Inferior parietal cortex (tissue), 1 donor: ENCODE results near the gene E2F4.
A peak's percentile ranks its signal among the peaks of the same experiment; 100 is the strongest.

Experiments used
- DNase-seq: peaks from one replicate; pipeline ENCODE4 v3.0.0-alpha.2; 2016; ENCODE audit errors: extremely low spot score

E2F4 gene

DNA sequence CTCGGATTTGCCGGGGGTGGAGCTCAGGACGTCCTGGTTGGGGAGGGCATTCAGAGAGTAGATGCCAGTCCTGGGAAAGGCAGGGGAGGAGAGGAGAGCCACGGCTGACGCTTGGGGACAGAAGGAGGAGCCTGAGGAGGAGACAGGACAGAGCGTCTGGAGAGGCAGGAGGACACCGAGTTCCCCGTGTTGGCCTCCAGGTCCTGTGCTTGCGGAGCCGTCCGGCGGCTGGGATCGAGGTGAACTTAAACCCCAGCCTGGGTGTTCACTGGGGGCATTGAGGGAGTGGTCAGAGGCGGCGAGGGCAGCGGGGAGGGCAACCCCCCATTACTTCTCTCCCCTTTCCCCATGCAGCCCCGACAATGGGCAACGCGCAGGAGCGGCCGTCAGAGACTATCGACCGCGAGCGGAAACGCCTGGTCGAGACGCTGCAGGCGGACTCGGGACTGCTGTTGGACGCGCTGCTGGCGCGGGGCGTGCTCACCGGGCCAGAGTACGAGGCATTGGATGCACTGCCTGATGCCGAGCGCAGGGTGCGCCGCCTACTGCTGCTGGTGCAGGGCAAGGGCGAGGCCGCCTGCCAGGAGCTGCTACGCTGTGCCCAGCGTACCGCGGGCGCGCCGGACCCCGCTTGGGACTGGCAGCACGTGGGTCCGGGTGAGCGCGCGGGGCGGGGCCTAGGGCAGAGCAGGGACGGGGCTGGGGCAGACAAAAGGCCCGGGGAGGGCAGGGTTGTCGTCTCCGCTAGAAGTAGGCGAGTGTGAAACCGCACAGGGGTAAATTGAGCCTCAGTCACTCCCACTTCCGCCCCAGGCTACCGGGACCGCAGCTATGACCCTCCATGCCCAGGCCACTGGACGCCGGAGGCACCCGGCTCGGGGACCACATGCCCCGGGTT, 17.9 kb upstream of the E2F4 start:
- DNase-seq = peak; percentile 66

DNA sequence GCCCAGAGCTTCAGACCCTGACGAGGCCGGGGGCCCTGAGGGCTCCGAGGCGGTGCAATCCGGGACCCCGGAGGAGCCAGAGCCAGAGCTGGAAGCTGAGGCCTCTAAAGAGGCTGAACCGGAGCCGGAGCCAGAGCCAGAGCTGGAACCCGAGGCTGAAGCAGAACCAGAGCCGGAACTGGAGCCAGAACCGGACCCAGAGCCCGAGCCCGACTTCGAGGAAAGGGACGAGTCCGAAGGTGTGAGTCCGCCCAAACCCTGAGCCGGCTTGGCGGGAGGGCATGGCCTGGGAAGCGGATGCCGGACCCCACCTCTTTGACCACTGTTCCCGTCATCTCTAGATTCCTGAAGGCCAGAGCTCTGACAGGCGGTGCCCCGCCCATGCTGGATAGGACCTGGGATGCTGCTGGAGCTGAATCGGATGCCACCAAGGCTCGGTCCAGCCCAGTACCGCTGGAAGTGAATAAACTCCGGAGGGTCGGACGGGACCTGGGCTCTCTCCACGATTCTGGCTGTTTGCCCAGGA, 17.2 kb upstream of the E2F4 start:
- DNase-seq = no peak

DNA sequence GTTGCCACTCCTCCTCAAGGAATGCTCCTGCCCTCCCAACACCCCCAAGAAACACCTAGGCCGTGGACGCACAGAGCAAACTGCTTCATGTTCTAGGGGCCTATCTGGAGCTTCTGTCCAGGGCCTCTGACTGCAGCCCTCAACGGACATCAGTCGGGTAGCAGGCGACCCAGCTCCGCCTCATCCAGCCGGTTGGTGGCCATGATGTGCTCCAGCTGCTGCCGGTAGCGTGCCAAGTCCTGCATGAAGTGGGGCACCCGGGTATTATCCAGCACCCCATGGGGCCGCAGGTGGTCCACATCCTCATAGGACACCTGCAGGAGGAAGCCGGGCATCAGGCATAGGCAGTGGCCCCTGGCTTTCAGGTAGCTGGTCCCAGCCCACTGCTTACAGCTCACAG, 15.3 kb upstream of the E2F4 start:
- no peak for DNase-seq

DNA sequence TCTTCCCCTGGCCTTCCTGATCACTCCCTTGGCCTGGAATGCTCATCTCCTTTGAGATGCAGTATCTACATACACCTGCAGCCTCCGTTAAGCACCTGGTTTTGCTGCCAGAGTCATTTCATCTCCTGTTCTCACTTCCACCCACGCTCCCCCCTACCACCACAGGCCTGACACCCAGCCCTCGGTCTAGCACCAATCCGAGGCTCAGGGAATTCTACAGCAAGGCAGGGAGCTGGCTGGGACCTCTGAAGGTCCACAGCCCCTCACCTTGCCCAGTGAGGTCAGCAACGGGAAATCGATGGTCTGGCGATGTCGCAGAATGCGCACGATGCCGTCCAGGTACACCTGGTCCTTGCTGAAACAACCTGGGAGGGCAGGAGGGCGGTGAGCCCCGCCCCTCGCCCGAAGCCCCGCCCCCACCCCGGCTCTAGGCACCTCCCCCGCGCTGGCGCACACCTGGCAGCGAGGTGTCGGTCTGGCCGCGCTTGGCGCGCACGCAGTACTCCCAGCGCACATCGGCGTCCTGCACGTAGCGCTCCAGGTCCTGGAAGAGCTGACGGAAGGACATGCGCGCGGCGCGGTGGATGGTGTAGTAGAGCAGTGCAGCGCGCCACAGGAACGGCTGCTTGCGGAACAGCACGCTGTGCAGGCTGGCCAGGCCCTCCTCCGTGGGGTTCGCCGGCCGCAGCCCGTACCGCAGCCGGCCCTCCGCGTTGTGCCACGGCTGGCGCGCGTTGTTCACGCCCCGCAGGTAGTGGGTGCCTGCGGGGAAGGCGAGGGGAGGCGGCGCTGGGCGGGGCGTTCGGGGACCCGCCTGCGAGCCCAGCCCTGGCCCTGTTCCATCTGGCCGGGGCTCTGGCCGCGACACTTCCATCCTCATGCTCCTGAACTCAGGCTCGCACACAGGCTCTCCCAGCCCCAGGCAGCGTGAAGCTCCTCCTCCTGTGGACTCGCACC, 13.9 kb upstream of the E2F4 start:
- DNase-seq = no peak

DNA sequence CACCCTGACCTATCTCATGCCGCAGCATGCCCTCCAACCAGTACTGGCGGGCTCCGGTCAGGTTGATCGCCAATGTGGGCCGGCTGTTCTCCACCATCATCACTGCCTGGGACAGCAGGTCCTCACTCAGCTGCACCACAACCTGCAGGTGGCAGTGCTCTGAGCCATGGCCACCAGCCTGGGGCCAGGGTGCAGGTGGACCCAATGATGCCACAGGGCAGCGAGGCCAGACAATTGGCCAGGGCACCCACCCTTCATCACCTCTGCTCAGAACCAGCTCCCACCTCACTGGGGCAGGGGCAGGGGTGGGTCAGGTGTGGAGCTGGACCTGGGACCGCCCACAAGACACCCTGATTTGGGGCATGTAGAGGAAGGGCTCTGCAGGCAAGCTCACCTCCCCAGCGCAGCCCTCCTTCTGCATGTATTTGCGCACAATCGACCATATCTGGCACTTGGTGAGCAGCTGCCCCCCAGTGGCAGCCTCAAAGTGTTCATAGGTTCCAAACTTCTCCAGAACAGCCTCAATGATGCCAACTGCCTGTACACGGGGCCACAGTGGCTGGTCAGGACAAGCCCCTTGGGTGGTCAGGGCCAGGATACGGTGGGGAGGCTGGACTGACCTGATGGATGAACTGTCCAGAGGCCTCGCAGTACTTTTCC, 12.4 kb upstream of the E2F4 start:
- DNase-seq = no peak

DNA sequence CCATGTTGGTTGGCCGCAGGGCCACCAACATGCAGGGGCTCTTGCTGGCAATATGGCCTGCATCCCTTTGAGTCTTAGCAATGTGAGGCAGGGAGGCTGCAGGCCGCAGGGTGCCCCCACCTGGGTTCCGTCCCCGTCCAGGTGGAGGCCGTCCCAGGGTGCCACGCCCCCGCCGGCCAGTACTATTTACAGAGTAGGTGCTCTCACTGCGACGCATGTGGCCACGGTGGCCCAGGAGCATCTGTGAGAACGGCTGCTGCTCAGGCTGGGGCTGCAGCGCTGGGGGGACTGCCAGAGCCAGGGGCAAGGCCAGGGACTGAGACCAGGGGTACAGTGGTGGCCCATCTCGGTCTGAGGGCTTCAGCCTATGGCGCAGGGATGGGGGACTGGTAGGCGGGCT, 11.8 kb upstream of the E2F4 start:
- no peak for DNase-seq

DNA sequence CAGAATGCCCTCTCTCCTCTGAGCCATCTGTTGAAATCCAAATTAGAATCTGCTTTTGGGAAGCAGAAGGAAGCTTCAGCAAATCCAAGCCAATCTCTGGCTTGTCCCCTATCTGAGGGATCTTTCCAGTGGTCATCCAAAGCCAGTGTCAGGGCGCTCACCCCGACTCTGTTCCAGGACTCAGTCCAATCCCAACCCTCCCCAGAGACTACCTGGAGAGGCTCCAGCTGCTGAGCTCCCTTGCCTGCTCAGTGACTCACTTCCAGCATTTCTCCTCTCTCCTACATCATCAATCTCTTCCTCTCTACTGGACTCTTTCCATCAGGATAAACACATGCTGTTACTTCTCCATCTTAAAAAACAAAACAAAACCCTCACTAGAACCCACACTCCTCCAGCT, 10.6 kb upstream of the E2F4 start:
- DNase-seq = no peak

DNA sequence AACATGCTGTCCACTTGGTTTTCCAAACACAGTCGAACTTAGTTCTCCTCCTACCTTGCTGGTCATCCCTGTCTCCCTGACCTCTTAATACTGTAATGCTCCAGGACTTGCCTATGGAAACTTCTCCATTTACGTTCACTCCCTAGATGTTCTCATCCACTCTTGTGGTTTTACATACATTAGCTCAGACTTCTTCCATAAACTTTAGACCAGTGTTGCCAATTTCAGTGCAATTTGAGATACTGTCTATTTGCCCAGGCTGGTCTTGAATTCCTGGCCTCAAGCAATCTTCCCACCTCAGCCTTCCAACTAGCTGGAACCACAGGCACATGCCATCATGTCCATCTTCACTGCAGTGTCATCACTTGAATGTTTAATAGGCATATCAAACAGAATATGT, 9.7 kb upstream of the E2F4 start:
- DNase-seq = no peak

DNA sequence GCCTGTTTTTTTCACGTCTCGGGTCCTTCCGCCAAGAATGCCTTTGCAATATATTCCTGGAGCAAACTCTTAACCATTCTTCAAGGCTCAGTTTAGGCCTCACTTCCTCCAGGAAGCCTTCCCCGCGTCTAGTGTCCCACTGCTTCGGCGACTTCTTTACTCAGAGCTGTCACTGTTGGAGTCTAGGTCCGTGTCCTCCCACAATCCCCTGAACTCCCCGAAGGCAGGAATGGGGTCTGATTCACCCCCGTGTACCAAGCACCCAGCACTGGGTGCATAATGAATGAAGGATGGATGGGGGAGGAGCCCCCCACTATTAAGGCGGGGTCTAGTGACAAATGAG, 8.7 kb upstream of the E2F4 start:
- no peak for DNase-seq

DNA sequence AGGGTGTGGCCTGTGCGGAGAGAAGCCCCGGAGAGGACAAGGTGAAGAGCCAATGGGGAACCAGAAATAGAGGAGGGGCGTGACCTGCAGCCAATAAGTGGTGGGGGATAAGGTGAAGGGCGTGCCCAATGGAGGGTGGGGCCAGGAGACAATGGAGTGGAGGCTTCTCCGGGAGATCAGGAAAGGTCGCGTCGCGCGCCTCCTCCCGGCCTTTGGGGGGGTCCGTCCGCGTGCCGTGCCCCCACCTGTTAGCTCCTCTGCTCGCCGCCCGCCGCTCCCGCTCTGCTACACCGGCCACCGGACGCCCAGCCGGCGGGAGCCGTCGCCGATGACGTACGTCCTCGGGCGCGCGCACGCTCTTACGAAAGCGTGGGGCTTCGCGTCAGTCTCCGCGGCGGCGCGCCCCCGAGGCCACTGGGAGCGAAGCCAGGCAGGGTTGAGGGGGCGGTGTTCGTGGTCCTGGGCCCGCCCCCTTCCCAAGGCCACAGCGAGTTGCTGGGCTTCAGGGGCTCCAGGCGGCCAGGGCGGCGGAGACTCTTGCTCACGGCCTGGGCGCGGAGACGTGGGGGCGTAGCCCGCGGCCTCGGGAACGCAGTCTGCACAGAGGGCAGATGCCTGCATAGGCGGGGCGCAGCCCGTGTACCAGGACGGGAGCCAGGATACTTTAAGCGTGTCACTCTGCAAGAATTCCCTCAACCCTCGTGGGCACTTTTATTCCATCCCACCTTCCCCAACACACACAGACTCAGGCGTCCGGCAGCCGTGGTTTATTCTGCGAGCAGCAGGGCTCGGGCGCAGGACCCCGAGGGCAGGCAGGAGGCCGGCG, 8.1 kb upstream of the E2F4 start, which contains the start of gene MATCAP1:
Gene MATCAP1, minus strand, starts transcription at position 337 of the 826 bp plus-strand sequence. CDS start 3,353 bp downstream, outside the sequence.
- peak; percentile 95 for DNase-seq

DNA sequence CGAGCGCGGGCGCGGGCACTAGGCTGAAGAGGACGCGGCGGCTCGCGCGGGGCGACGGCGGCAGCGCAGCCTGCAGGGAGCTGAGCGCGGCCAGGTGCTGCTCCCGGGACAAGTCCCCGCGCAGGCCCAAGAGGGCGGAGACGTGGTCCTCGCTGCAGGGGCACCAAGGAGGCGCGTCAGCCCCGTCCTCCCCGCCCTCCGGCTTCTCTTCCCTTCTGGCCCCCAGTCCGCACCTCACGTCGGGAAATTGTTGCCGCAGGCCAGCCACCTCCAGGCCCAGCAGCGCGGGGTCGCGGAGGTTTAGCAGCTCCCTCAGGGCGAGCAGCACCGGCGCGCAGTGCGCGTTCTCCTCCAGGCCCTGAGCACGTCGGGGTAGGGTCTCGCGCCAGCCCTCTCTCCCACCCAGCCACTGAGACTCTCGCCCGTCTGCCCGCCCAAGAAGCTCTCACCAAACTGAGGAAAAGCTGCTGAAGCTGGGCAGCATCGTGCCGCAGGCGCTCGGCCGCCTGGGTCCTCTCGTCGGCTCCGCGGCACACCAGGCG, 7.4 kb upstream of the E2F4 start:
- DNase-seq = no peak

DNA sequence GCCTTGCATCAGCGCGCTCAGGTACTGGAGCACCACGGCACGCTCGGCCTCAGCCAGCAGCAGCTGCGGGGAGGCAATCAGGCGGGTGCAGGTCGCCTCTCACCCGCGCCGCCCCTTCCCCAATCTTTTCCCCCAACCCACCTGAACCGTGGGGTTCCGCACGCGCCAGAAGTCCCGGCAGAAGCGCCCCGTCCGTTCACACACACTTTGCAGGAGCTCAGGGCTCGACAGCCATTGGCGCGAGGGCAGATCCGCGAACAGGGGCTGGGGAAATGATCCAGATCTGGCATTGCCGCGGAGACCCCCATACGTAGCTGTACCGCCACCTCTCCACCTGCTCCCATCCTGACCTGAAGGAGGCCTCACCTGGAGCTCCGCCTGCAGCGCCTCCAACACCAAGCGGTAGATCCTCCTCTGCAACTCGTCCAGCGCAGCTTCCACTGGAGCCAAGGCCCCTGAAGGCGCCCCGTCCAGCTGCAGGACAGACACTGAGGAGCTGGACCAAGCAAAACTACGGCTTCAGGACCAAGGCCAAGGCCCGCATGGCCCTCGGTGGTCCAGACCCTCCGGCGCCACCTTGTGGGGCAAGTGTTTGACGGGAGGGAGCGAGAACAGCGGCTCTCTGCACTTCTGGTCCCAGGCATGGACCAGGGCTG, 6.8 kb upstream of the E2F4 start:
- peak; percentile 80 for DNase-seq

DNA sequence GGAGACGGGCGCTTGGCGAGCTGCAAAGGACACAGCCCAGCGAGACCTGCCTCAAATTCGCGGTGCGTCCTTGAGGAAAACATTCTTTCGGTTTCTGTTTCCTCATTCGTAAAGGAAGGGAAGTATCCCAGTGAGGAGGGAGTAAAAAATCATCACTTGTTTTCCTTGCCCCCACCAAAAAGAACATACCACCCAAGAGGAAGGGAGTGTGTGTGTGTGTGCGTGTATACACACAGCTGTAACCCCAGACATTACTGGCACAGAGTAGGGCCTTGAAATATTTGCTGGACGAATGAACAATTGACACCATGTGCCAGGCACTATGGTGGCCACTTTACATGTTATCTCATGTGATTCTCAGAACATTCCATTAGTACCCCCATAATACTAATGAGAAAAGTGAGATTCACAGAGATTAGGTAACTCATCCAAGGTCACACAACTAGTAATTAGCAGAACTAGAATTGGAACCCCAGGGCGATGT, 6.3 kb upstream of the E2F4 start:
- DNase-seq = no peak

DNA sequence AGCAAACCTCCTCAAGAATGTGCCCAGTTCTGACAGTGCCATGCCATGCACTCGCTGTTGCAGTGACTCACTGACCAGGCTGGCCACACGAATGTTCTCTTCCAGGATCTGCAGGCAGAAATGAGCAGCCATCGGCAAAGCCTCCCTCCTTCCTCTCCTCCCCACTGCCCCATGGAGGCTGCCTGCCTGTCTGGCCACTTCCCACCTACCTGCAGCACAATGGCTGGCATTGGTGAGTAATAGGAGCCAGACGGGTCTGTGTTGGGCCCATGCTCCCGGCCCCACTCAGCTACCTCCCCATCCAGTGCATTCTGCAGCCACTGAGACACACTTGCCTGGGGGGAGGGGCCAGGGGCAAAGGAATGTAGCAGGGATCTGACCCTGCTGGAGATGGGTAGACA, 5.4 kb upstream of the E2F4 start:
- DNase-seq = no peak

DNA sequence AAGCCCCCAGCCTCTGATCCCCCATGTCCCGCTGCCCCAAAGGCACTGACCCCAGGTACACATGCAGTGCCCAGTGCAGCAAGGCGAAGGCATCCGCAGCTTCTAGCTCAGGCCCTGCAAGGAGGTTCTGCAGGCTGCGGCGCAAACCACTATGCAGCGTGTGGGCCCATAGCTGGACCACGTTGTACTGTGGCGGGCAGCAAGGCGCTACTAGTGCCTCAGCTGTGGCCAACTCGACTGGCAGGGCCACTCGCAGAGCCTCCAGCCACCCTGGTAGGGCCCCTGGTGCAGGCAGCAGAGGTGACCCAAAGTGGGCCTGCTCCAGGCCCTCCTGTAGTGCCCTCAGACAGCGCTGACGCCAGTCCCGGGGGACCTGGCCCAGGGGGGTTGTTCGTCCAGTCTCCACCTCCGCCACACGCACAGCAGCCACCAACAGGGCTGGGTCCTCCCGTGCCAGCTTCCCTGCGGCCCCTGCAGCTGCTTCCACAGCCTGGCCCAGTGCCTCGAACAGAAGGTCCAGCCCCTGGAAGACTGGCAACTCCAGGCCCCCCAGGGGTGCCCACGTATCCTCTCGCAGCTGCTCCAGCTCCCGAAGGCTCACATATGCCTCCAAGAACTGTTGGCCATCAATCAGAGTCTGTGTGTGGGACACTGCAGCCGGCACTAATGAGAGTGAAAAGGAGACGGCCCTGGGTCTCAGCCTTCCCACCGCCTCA, 4.6 kb upstream of the E2F4 start:
- no peak for DNase-seq

DNA sequence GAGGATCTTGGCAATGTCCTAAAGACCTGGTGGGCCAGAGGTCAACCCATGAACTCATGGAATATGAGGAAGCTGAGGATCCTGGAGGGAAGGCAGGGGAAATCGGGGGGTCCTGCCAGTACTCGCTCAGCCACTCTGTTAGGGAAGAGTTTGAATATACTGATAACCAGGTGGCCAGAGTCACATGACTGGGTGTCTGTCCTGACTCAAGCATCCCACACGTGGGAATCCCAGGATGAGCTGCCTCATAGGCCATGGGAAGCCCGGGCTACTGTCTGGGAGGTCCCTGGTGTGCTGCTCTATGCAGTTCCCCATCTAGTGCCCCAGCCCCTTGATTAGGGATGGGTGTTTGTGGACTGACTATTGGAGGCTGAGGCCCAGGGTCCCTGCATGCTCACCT, 3.6 kb upstream of the E2F4 start:
- no peak for DNase-seq

DNA sequence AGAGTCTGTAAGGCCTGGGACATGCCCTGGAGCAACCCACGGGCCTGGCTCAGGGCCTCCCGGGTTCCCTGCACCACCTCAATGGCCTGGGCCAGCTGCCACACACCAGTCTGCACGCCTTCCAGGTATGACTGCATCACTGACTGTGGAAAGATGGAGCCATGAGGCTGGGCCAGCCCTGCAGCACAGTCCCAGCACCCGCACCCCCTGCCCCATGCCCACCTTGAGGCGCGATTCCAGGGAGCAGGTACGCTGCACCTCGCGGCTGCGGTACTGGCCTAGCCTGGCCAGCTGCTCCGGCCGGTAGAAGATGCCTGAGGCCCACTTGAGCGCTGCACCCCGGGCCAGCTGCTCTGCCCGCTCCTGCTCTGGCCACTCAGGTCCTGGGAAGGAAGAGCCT, 3.2 kb upstream of the E2F4 start:
- no peak for DNase-seq

DNA sequence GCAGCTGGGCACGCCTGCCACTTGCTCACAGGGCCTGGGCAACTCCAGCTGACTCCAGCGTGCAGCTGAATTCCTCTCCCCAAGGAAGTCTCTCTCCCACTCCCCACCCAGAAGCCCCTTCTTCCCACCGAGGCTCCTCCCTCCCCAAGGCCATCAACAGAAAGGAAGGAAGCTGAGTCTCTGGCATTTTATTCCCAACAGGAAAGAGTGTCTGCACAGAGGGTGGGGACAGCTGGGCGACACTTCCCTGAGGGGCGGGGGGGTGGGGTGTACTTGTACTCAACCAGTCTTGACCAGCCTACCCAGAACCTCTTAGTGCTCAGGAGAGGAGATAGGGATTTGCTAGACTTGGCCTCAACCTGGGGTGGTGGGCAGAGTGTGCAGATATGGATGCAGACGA, 1.9 kb upstream of the E2F4 start, which contains the start of gene EXOC3L1:
Gene EXOC3L1, minus strand, starts transcription at position 96 of the 400 bp plus-strand sequence. CDS start 460 bp downstream, outside the sequence.
- no peak for DNase-seq
